BLaER1 (cell line): Measurements from ENCODE around the gene BTN1A1.
A peak's percentile ranks its signal among the peaks of the same experiment; 100 is the strongest.
"Not testable (repeated sequence)": the region's sequence is repeated elsewhere in the genome, so short reads cannot be mapped to it uniquely, and the experiment has no call there.

Source experiments
- H3K27ac ChIP-seq: shearing (Covaris generic); formaldehyde crosslinking; 2 replicates; pipeline ENCODE4 v1.8.1; 2022
- H3K27me3 ChIP-seq: shearing (Covaris generic); formaldehyde crosslinking; 2 replicates; pipeline ENCODE4 v1.8.1; 2022
- H3K36me3 ChIP-seq: shearing (Covaris generic); formaldehyde crosslinking; 2 replicates; pipeline ENCODE4 v1.8.1; 2022
- H3K4me1 ChIP-seq: shearing (Covaris generic); formaldehyde crosslinking; 2 replicates; pipeline ENCODE4 v1.8.1; 2022
- H3K4me2 ChIP-seq: shearing (Covaris generic); formaldehyde crosslinking; 2 replicates; pipeline ENCODE4 v1.8.1; 2022
- H3K4me3 ChIP-seq: shearing (Covaris generic); formaldehyde crosslinking; 2 replicates; pipeline ENCODE4 v1.8.1; 2022
- H3K9ac ChIP-seq: shearing (Covaris generic); formaldehyde crosslinking; 2 replicates; pipeline ENCODE4 v1.8.1; 2022
- H3K9me3 ChIP-seq: shearing (Covaris generic); formaldehyde crosslinking; 2 replicates; pipeline ENCODE4 v1.8.1; 2022
- H4K20me1 ChIP-seq: shearing (Covaris generic); formaldehyde crosslinking; 2 replicates; pipeline ENCODE4 v1.8.1; 2022
- Cebpa-rat ChIP-seq: shearing (Covaris generic); IDR thresholded peaks from 2 replicates; pipeline ENCODE4 v1.8.1; 2022

BTN1A1 gene

GRCh38 chr6:26537160-26537845 lies 37.2 kb downstream of the BTN1A1 start:
- H3K27me3 ChIP-seq, result no peaks in the 10 kb centered on the region
- H3K9ac ChIP-seq, result peak overlapping the region; percentile 97
- H3K4me1 ChIP-seq, result peaks cover 67% of the 10 kb centered on the region
- H3K27ac ChIP-seq, result peak overlapping the region; percentile 92
- H3K9me3 ChIP-seq, result no peaks in the 10 kb centered on the region
- 0 out of 2 replicates have a peak, but pooled peaks cover 2% of the 10 kb centered on the region for H4K20me1 ChIP-seq
- H3K4me2 ChIP-seq, result peak overlapping the region; percentile 91
- peak overlapping the region; percentile 97 for H3K4me3 ChIP-seq
- TF ChIP-seq Cebpa-rat, result peak; percentile 64; the same call in 1 of the 2 replicates
- peaks cover 13% of the 10 kb centered on the region; the same call in 1 of the 2 replicates for H3K36me3 ChIP-seq

- peak within 1 kb of the TSS; percentile 97 for H3K9ac ChIP-seq
- H3K27me3 ChIP-seq, result no peaks in the 10 kb centered on the region
- H3K4me2 ChIP-seq, result peak within 1 kb of the TSS; percentile 91
- peak within 1 kb of the TSS; percentile 92 for H3K27ac ChIP-seq
- peak within 1 kb of the TSS; percentile 97 for H3K4me3 ChIP-seq
- H3K4me1 ChIP-seq, result peaks cover 63% of the 10 kb centered on the region
- peaks cover 20% of the 10 kb centered on the region for H3K36me3 ChIP-seq
- H4K20me1 ChIP-seq, result 0 out of 2 replicates have a peak, but pooled peaks cover 9% of the 10 kb centered on the region
- TF ChIP-seq Cebpa-rat, result no peak
- no peaks in the 10 kb centered on the region for H3K9me3 ChIP-seq
Measured at GRCh38 chr6:26537846-26538571, 37.9 kb downstream of the BTN1A1 start, which contains the start of gene HMGN4. TSS of gene HMGN4 (plus strand) at chr6:26538366. CDS start at chr6:26545207, 6,841 bp downstream.

DNA sequence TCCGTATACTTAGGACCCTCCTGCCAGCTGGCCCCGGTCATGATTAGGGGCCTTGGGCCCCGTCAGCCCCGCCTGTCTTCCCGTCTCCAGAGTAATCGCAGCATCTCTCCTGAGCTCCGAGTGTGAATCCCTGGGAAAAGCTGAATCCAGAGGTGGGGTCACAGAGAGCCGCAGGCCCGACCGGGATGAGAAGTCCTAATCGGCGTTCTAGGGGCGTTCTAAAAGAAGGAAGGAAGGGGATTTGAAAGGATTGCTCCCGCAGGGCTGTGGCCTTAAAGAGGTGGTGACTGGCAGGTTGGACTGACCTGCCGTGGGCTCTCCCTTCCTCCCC lies 38.4 kb downstream of the BTN1A1 start:
- H3K4me2 ChIP-seq, result peak overlapping the region; percentile 91
- H4K20me1 ChIP-seq, result 0 out of 2 replicates have a peak, but pooled peaks cover 9% of the 10 kb centered on the region
- peak overlapping the region; percentile 92 for H3K27ac ChIP-seq
- peaks cover 25% of the 10 kb centered on the region for H3K36me3 ChIP-seq
- no peaks in the 10 kb centered on the region for H3K27me3 ChIP-seq
- peak overlapping the region; percentile 97 for H3K4me3 ChIP-seq
- H3K9ac ChIP-seq, result peak overlapping the region; percentile 97
- no peaks in the 10 kb centered on the region for H3K9me3 ChIP-seq
- no peak for TF ChIP-seq Cebpa-rat
- H3K4me1 ChIP-seq, result peaks cover 60% of the 10 kb centered on the region

DNA sequence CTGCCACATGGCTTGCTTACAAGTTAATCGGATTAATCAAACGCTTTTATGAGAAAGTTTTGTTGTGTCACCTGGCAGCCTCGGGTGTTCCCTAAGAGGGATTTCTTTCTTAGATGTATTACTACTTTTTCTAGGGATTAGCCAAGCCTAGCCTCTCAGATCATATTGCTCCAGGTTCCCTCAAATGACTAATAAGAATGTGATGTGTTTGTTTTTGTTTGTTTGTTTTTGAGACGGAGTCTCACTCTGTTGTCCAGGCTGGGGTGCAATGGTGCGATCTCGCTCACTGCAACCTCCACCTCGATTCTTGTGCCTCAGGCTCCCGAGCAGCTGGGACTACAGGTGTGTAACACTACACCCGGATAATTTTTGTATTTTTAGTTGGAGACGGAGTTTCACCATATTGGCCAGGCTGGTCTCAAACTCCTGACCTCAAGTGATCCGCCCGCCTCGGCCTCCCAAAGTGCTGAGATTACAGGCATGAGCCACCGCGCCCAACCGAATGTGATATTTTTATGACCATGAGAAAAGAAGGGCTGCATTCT lies 39.0 kb downstream of the BTN1A1 start:
- Histone ChIP-seq H3K27ac (peak overlapping the region; percentile 92), H3K36me3 (peaks cover 27% of the 10 kb centered on the region), H3K4me3 (peak overlapping the region; percentile 97), H3K9me3 (no peaks in the 10 kb centered on the region), H3K4me2 (peak overlapping the region; percentile 91), H3K9ac (peak overlapping the region; percentile 97), H3K27me3 (no peaks in the 10 kb centered on the region), H3K4me1 (peaks cover 54% of the 10 kb centered on the region), H4K20me1 (0 out of 2 replicates have a peak, but pooled peaks cover 9% of the 10 kb centered on the region)
- TF ChIP-seq Cebpa-rat, result no peak

DNA sequence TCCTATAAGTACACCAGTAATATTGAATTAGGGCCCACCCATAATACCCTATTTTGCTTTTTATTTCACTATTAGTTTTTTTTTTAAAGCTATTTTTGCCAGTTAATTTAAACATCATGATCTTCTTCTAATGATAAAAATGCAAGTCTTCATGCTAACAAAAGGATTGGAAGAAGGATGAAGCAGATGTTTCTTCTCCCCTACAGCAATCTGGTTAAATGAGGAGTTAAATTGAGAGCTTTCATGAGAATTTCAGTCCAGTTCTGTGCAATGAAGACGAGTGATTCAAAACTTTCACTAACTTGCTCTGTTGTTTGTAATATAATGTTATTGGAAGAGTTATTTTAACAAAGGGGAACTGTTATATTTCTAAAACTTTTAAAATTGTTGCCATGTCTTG lies 41.5 kb downstream of the BTN1A1 start:
- no peak for TF ChIP-seq Cebpa-rat
- H3K4me1 ChIP-seq, result peaks cover 39% of the 10 kb centered on the region

GRCh38 chr6:26543953-26544352 lies 43.9 kb downstream of the BTN1A1 start:
- no peak overlapping the region for H3K4me3 ChIP-seq
- H3K27me3 ChIP-seq, result no peaks in the 10 kb centered on the region
- H3K27ac ChIP-seq, result no peak overlapping the region
- peaks cover 52% of the 10 kb centered on the region for H3K36me3 ChIP-seq
- H3K4me2 ChIP-seq, result no peak overlapping the region
- H3K9me3 ChIP-seq, result no peaks in the 10 kb centered on the region
- TF ChIP-seq Cebpa-rat, result no peak
- no peak overlapping the region for H3K9ac ChIP-seq
- 0 out of 2 replicates have a peak, but pooled peaks cover 13% of the 10 kb centered on the region for H4K20me1 ChIP-seq
- H3K4me1 ChIP-seq, result peaks cover 34% of the 10 kb centered on the region

More for the DNA sequence above, 41.5 kb downstream of the BTN1A1 start:
- 0 out of 2 replicates have a peak, but pooled peaks cover 13% of the 10 kb centered on the region for H4K20me1 ChIP-seq
- H3K9ac ChIP-seq, result no peak overlapping the region
- no peak overlapping the region for H3K4me3 ChIP-seq
- peaks cover 45% of the 10 kb centered on the region for H3K36me3 ChIP-seq
- no peak overlapping the region for H3K27ac ChIP-seq
- H3K9me3 ChIP-seq, result no peaks in the 10 kb centered on the region
- peak overlapping the region; percentile 22; the same call in 1 of the 2 replicates for H3K4me2 ChIP-seq
- no peaks in the 10 kb centered on the region for H3K27me3 ChIP-seq

GRCh38 chr6:26544473-26544872 lies 44.4 kb downstream of the BTN1A1 start:
- Histone ChIP-seq H4K20me1 (0 out of 2 replicates have a peak, but pooled peaks cover 13% of the 10 kb centered on the region), H3K27me3 (no peaks in the 10 kb centered on the region), H3K9me3 (no peaks in the 10 kb centered on the region), H3K4me3 (no peak overlapping the region), H3K36me3 (peaks cover 52% of the 10 kb centered on the region), H3K27ac (no peak overlapping the region), H3K4me2 (no peak overlapping the region), H3K4me1 (peaks cover 29% of the 10 kb centered on the region), H3K9ac (no peak overlapping the region)
- no peak for TF ChIP-seq Cebpa-rat

- Histone ChIP-seq H3K9ac (no peak overlapping the region), H3K27ac (no peak overlapping the region), H3K4me3 (no peak overlapping the region), H3K27me3 (no peaks in the 10 kb centered on the region), H3K9me3 (no peaks in the 10 kb centered on the region), H3K4me1 (peaks cover 28% of the 10 kb centered on the region), H3K36me3 (peaks cover 48% of the 10 kb centered on the region), H4K20me1 (0 out of 2 replicates have a peak, but pooled peaks cover 13% of the 10 kb centered on the region), H3K4me2 (no peak overlapping the region)
- TF ChIP-seq Cebpa-rat, result no peak
Measured at GRCh38 chr6:26545627-26546026, 45.5 kb downstream of the BTN1A1 start.

GRCh38 chr6:26547363-26547762 lies 47.3 kb downstream of the BTN1A1 start:
- H3K9me3 ChIP-seq, H3K4me2 ChIP-seq, H3K27ac ChIP-seq, H3K27me3 ChIP-seq, H3K9ac ChIP-seq, H3K4me3 ChIP-seq: not testable (repeated sequence)
- H3K36me3 ChIP-seq, result peaks cover 38% of the 10 kb centered on the region
- 0 out of 2 replicates have a peak, but pooled peaks cover 11% of the 10 kb centered on the region for H4K20me1 ChIP-seq
- H3K4me1 ChIP-seq, result peaks cover 24% of the 10 kb centered on the region
